K562 (cell line): ENCODE measurements around the gene NOSIP. TPM values are rescaled to one million over a fixed set of nuclear protein-coding genes. Genes with fewer than 3 reads are reported as not detected.

Source experiments
- ARID4B ChIP-seq: sonication (generic); formaldehyde crosslinking; IDR thresholded peaks from 2 replicates; pipeline ENCODE4 v1.8.0; 2022; ENCODE audit warnings: mild to moderate bottlenecking, missing genetic modification reagents
- CBX8 ChIP-seq: fragments of 200-600 bp; sonication (generic); IDR thresholded peaks from 2 replicates; pipeline ENCODE4 v1.6.1; 2012; ENCODE audit warnings: borderline replicate concordance, mixed run types, low read depth, mild to moderate bottlenecking, moderate library complexity, mixed read lengths, low read length, control low read depth, inconsistent platforms; ENCODE audit not compliant: poor library complexity, severe bottlenecking; ENCODE audit errors: extremely low read depth
- CCAR2 ChIP-seq: fragments of 200-400 bp; formaldehyde crosslinking; IDR thresholded peaks from 2 replicates; pipeline ENCODE4 v1.6.1; 2017; ENCODE audit warnings: mild to moderate bottlenecking, low read depth, low read length
- CHD1 ChIP-seq: fragments of 200-600 bp; sonication (generic); IDR thresholded peaks from one replicate; pipeline ENCODE4 v1.6.1; 2012; ENCODE audit warnings: mild to moderate bottlenecking, moderate library complexity, low read length, inconsistent platforms
- DDX20 ChIP-seq: fragments of 450-650 bp; IDR thresholded peaks from 2 replicates; pipeline ENCODE4 v1.6.1; 2016; ENCODE audit warnings: missing genetic modification characterization, low read depth, mild to moderate bottlenecking, missing compliant biosample characterization, moderate library complexity
- ERF ChIP-seq: fragments of 450-650 bp; formaldehyde crosslinking; IDR thresholded peaks from 2 replicates; pipeline ENCODE4 v1.4.0; 2020; ENCODE audit warnings: mild to moderate bottlenecking, mixed read lengths
- GABPA ChIP-seq: fragments of 200-800 bp; sonication (Bioruptor generic); conservative IDR thresholded peaks from 2 replicates; pipeline ENCODE4 v1.6.1; 2016; ENCODE audit warnings: low read depth, missing genetic modification characterization, missing compliant biosample characterization
- KAT2B ChIP-seq: IDR thresholded peaks from one replicate; pipeline ENCODE4 v1.6.1; 2012; ENCODE audit warnings: low read depth, mild to moderate bottlenecking, control low read depth, inconsistent platforms, low read length, moderate library complexity
- KDM1A ChIP-seq, 2 experiments: fragments of 450-650 bp; IDR thresholded peaks; 2 replicates each; pipeline ENCODE4 v1.6.1; 2016; ENCODE audit warnings: mild to moderate bottlenecking in 2 of 2
- KDM2B ChIP-seq: fragments of 250-450 bp; sonication (Bioruptor Pico); IDR thresholded peaks from 2 replicates; pipeline ENCODE4 v1.8.0; 2021; ENCODE audit warnings: mild to moderate bottlenecking, moderate library complexity
- KLF1 ChIP-seq: fragments of 450-650 bp; IDR thresholded peaks from 2 replicates; pipeline ENCODE4 v1.6.1; 2016; ENCODE audit warnings: missing genetic modification characterization, missing compliant biosample characterization
- MEF2A ChIP-seq: IDR thresholded peaks from 2 replicates; pipeline ENCODE4 v1.6.1; 2011; ENCODE audit warnings: low read depth, mild to moderate bottlenecking, low read length, moderate library complexity; ENCODE audit not compliant: control insufficient read depth
- POLR2AphosphoS2 ChIP-seq: IDR thresholded peaks from 2 replicates; pipeline ENCODE4 v1.6.1; 2012; ENCODE audit warnings: low read length, improper control_type of control experiment
- RBFOX2 ChIP-seq: fragments of 200-400 bp; formaldehyde crosslinking; IDR thresholded peaks from 2 replicates; pipeline ENCODE4 v1.6.1; 2017; ENCODE audit warnings: low read depth, mild to moderate bottlenecking, low read length, moderate library complexity
- RBM17 ChIP-seq: fragments of 200-400 bp; formaldehyde crosslinking; IDR thresholded peaks from 2 replicates; pipeline ENCODE4 v1.6.1; 2017; ENCODE audit warnings: low read depth, mild to moderate bottlenecking, low read length, borderline replicate concordance
- SLC30A9 ChIP-seq: fragments of 250-450 bp; sonication (Bioruptor Pico); IDR thresholded peaks from 2 replicates; pipeline ENCODE4 v1.8.0; 2022; ENCODE audit warnings: mild to moderate bottlenecking, moderate library complexity
- SMARCC2 ChIP-seq: fragments of 450-650 bp; IDR thresholded peaks from 2 replicates; pipeline ENCODE4 v1.6.1; 2017; ENCODE audit warnings: antibody characterized with exemption, moderate library complexity, mild to moderate bottlenecking, low read depth
- SP2 ChIP-seq: IDR thresholded peaks from 2 replicates; pipeline ENCODE4 v1.6.1; 2011; ENCODE audit warnings: mild to moderate bottlenecking, low read depth, low read length, moderate library complexity; ENCODE audit not compliant: poor library complexity, severe bottlenecking; ENCODE audit errors: extremely low read depth
- TEAD2 ChIP-seq: fragments of 450-650 bp; IDR thresholded peaks from 2 replicates; pipeline ENCODE4 v1.6.1; 2016; ENCODE audit warnings: missing genetic modification characterization, control low read depth, missing compliant biosample characterization
- ZNF311 ChIP-seq: fragments of 250-450 bp; sonication (Bioruptor Pico); IDR thresholded peaks from 2 replicates; pipeline ENCODE4 v1.4.0; 2020; ENCODE audit warnings: mild to moderate bottlenecking, moderate library complexity
- ZNF449 ChIP-seq: fragments of 250-450 bp; sonication (Bioruptor Pico); IDR thresholded peaks from 2 replicates; pipeline ENCODE4 v1.8.0; 2022; ENCODE audit warnings: moderate library complexity, mild to moderate bottlenecking, inconsistent platforms
- ZSCAN29 ChIP-seq: fragments of 450-650 bp; IDR thresholded peaks from 2 replicates; pipeline ENCODE4 v1.6.1; 2017
- polyA plus RNA-seq, 8 experiments: library from polyadenylated mRNA; depleted of rRNA in 4 of 8; stranded (reverse) in 5 of 8; unstranded in 3 of 8; fragments of >200 nt; fragmentation: Nextera tagmentation in 2 of 8; fragmentation: Illumina TruSeq in 1 of 8; extraction: Ambion mirVana in 2 of 8; extraction: Trizol in 1 of 8; gene quantifications; 2 replicates each; pipeline versions ENCODE4 v1.2.1 to v1.2.3, GENCODE V29; 2011 to 2014; ENCODE audit warnings: inconsistent platforms in 1 of 8, missing spikeins in 1 of 8
- total RNA-seq, 7 experiments: library from RNA; depleted of rRNA in 6 of 7; stranded (reverse); fragments of >200 nt in 6 of 7; fragmentation: Illumina TruSeq in 2 of 7; extraction: Trizol in 2 of 7; gene quantifications; 2 replicates each; pipeline versions ENCODE4 v1.2.1 to v1.2.3, GENCODE V29; 2011 to 2021; ENCODE audit warnings: low replicate concordance in 1 of 7

The NOSIP gene
- total and polyA plus RNA-seq, 9 of the 15 experiments (the other 6 are each of a cell fraction or from before 2014, with no cell fraction given): 14.4 to 153 (median 79.9) TPM

- TF ChIP-seq ARID4B (peak; percentile 82; the same call in 1 of the 2 replicates), ZNF311 (CRISPR knock-in tag) (no peak), KLF1 (tag) (peak; percentile 74), SLC30A9 (CRISPR knock-in tag) (no peak), ZSCAN29 (peak; percentile 100), KDM1A (IDR thresholded peaks at IDR 0.05) (no peak), RBM17 (no peak), MEF2A (no peak), KAT2B (no peak), GABPA (tag) (no peak), SP2 (no peak), ZNF449 (CRISPR knock-in tag) (no peak), SMARCC2 (no peak), TEAD2 (tag) (no peak), RBFOX2 (peak; percentile 55), CHD1 (no peak), CCAR2 (no peak), POLR2AphosphoS2 (no peak), ERF (no peak), KDM2B (CRISPR knock-in tag) (peak; percentile 27; the same call in 1 of the 2 replicates), CBX8 (no peak), DDX20 (tag) (no peak)
Observed at GRCh38 chr19:49533551-49534488, 46.5 kb downstream of the NOSIP start (continued).
